IPS-15b (cell line): ENCODE data around the gene ELMO1.

Experiments used
- H3K27me3 ChIP-seq: one replicate; pipeline ENCODE4 v1.6.1; 2013; ENCODE audit warnings: low read length; ENCODE audit not compliant: control insufficient read depth, insufficient read depth
- H3K36me3 ChIP-seq: one replicate; pipeline ENCODE4 v1.6.1; 2013; ENCODE audit warnings: low read length; ENCODE audit not compliant: control insufficient read depth, insufficient read depth
- H3K4me1 ChIP-seq: one replicate; pipeline ENCODE4 v1.6.1; 2013; ENCODE audit warnings: mild to moderate bottlenecking, low read length; ENCODE audit not compliant: control insufficient read depth, insufficient read depth
- H3K4me3 ChIP-seq: one replicate; pipeline ENCODE4 v1.5.1; 2013; ENCODE audit warnings: low read depth, low read length
- H3K9ac ChIP-seq: one replicate; pipeline ENCODE4 v1.6.1; 2013; ENCODE audit warnings: low read depth, mild to moderate bottlenecking, low read length
- H3K9me3 ChIP-seq: one replicate; pipeline ENCODE4 v1.6.1; 2013; ENCODE audit warnings: mild to moderate bottlenecking, low read length; ENCODE audit not compliant: control insufficient read depth, insufficient read depth

Gene ELMO1

DNA sequence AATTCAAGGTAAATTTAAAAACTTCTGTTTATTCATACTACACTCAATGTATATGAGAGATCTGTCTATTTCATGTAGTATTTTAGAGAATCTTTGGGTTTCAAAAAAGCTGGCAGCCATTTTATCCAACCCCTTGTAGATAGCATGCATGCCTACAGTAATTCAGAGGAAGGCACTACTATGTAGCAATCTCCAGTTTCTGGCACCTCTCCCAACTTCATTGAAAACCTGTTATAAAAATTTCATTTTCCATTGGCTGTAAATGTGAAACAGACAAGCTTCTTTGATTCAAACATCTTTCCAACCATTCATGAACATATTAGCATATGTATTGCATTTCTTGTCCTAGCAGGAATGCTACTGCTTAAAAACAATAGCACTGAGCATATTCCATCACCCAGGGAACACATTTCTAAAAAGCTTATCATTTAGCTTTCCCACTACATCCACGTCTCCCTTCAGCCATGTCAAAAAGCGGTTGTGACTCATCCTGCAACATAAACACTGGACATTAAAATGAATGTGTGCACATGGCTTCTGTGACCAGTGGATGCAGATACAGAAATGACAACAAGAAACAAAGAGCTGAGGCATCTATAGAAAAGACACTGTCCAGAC lies 393.9 kb downstream of the ELMO1 start:
- Histone ChIP-seq H3K4me1 (peaks cover 4% of the 10 kb centered on the region), H3K36me3 (no peaks in the 10 kb centered on the region), H3K9ac (no peak overlapping the region), H3K4me3 (no peak overlapping the region), H3K9me3 (no peaks in the 10 kb centered on the region), H3K27me3 (no peaks in the 10 kb centered on the region)

DNA sequence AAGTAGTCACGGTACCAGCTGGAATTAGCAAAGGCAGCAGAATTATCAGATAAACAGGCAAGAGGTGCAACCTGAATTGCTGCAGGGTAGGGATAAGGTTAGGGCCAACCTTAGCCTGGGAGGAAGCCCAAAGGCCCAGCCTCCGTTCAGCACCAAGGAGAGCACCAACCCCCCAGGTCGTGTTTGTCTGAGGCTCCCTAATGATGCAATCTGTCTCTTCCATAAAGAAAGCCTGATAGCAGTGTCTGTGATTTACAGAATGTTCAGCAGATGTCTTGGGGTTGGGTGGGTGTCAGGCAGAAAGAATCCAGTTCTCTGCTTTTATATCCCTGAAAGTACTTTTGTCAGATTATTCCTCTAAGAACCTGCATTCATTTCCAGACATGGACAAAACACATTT lies 396.0 kb downstream of the ELMO1 start:
- Histone ChIP-seq H3K27me3 (no peaks in the 10 kb centered on the region), H3K4me1 (peaks cover 4% of the 10 kb centered on the region), H3K36me3 (no peaks in the 10 kb centered on the region), H3K4me3 (no peak overlapping the region), H3K9ac (no peak overlapping the region), H3K9me3 (no peaks in the 10 kb centered on the region)

DNA sequence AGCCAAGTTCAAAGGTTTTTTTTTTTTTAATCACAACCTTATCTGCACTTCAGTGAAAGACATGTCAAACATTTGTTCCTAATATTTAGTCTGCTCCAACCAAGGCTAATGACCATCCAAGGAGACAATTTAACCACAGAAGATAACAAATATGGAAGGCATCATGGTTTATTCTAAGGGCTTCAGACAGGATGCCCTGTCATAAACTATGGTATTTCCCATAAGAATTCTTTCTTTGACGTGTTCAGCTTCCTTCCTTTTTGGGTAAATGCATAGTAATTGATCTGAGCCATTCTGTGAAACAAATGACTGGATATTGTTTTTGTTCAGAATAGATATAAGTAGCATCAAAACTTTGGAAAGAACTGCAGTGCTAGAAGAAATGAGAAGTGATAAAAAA lies 397.9 kb downstream of the ELMO1 start:
- Histone ChIP-seq H3K9me3 (no peaks in the 10 kb centered on the region), H3K9ac (no peak overlapping the region), H3K36me3 (no peaks in the 10 kb centered on the region), H3K4me1 (peaks cover 10% of the 10 kb centered on the region), H3K4me3 (no peak overlapping the region), H3K27me3 (no peaks in the 10 kb centered on the region)

DNA sequence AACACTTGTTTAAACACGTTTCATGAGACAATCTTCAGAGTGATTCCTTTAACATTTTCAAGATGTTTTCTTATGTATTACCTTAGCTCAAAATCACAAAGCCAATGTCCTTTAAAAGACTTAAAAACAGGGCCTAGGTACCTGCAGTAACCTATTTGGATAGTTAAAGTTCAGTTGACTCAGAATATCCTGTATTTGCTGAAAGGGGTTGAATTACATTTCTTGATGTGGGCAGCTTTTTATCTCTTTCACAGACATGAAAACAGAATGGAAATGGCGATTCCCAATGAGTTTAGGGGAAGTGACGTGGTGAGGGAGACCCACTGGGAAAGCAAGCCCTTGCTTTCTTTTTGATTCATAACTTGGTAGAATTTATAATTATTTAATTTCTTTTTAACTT lies 400.0 kb downstream of the ELMO1 start:
- no peaks in the 10 kb centered on the region for H3K9me3 ChIP-seq
- H3K4me1 ChIP-seq = peaks cover 10% of the 10 kb centered on the region
- H3K4me3 ChIP-seq = no peak overlapping the region
- no peaks in the 10 kb centered on the region for H3K36me3 ChIP-seq
- H3K9ac ChIP-seq = no peak overlapping the region
- H3K27me3 ChIP-seq = no peaks in the 10 kb centered on the region

DNA sequence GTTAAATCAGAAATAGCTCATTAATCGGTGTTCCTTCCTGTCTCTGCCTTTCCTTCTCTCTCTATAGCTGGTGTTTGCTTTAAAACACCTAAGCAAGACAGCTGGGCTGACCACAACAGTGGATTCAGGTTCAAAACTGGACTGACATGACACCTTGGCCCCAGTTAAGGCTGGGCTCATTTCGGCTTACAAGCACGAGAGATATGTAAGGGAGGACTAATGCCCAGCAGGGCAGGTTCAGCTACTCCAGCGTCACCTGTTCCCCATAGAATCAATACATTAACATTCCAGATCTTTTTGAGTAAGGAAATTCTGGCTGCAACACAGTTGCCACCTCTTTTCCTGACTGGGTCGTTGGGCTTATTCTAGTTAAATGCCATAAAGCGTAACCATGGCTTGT lies 401.4 kb downstream of the ELMO1 start:
- Histone ChIP-seq H3K9me3 (no peaks in the 10 kb centered on the region), H3K4me1 (peaks cover 6% of the 10 kb centered on the region), H3K9ac (no peak overlapping the region), H3K27me3 (no peaks in the 10 kb centered on the region), H3K4me3 (no peak overlapping the region), H3K36me3 (no peaks in the 10 kb centered on the region)

DNA sequence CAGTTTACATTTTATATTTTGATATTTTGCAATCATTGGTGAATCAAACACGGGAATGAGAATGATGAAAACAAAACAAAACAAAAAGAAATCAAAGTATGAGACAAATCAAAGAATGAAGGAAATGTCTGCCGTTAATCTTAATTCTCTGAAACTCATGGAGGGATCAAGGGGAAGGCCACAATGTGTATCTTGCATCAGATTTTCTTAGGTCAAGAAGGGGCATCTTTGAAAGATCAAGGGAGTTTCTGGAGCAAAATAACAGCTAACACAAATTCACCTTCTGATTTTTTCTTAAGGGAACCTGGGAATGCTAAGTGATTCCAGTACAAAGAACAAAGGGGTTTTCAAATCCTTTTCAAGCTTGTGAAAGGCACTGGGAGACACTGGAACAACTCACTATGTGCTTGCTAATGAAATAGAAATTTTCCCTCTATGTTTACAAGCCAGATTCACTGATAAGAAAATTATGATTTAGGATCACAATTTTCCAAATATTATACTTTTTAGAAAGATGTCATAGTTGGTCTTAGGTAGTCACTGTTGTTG lies 402.1 kb downstream of the ELMO1 start:
- no peaks in the 10 kb centered on the region for H3K36me3 ChIP-seq
- H3K27me3 ChIP-seq = no peaks in the 10 kb centered on the region
- no peak overlapping the region for H3K9ac ChIP-seq
- no peak overlapping the region for H3K4me3 ChIP-seq
- no peaks in the 10 kb centered on the region for H3K9me3 ChIP-seq
- peaks cover 6% of the 10 kb centered on the region for H3K4me1 ChIP-seq

DNA sequence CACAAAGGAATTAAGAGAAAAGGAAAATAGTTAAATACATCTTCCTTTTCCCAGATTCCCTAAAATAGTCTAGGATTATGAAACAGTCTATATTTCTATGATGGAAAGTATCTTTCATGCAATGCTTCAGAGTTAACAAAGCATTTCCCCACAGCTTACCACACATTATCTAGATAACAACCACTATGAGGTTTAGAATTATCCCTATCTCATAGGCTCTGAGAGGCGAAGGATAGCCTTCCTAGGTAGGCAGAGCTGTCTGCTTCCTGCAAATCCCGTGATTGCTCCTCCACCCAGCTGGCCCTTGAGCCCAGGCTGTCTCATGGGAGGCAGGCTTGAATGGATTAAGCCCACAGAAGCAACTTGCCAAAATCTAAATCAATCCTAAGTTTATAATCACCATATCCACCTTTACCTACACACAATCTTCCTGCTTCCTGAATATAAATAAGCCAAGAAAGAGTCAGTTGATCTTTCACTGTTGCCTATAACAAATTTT lies 402.9 kb downstream of the ELMO1 start:
- no peaks in the 10 kb centered on the region for H3K9me3 ChIP-seq
- no peak overlapping the region for H3K4me3 ChIP-seq
- no peak overlapping the region for H3K9ac ChIP-seq
- H3K4me1 ChIP-seq = peaks cover 6% of the 10 kb centered on the region
- no peaks in the 10 kb centered on the region for H3K36me3 ChIP-seq
- H3K27me3 ChIP-seq = no peaks in the 10 kb centered on the region

DNA sequence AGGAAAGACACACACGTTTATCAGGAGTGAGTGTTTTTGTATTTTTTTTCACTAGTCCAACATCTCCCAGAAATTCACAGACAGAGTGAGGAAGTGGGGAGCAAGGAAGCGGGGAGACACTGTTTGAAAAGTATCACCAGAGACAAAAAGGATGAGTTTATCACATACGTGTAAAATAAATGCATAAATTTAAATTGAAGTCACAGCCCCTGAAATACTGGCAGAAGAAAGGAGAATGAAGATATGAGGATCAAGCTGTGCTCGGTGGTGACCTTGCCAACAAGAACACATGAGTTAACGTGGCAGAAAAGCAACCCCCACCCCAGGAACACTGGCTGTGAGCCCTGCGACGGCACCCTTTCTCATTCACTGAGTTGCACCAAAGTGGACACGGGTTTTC lies 407.2 kb downstream of the ELMO1 start:
- H3K36me3 ChIP-seq = no peaks in the 10 kb centered on the region
- H3K4me1 ChIP-seq = peaks cover under 1% of the 10 kb centered on the region
- H3K9me3 ChIP-seq = no peaks in the 10 kb centered on the region
- no peak overlapping the region for H3K9ac ChIP-seq
- no peaks in the 10 kb centered on the region for H3K27me3 ChIP-seq
- no peak overlapping the region for H3K4me3 ChIP-seq

DNA sequence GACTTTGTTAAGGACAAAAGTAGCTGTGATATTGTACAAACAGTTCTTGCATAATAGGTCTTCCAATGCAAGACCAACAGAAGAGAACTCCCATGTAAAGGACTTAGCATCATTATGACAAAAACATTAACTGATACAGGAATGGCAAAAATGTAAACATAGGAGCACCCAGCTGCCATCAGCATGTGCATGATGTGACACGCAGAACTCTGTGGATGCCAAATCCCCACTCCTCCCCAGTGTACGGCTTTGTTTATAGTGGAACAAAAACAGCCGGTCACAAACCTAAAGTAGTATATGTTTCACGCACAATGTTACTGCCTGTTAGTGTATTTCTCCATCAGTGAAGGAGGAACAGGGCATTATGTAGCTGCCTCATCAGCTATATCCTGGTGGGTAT lies 408.3 kb downstream of the ELMO1 start:
- Histone ChIP-seq H3K36me3 (no peaks in the 10 kb centered on the region), H3K4me3 (no peak overlapping the region), H3K9ac (no peak overlapping the region), H3K9me3 (no peaks in the 10 kb centered on the region), H3K4me1 (no peaks in the 10 kb centered on the region), H3K27me3 (no peaks in the 10 kb centered on the region)

DNA sequence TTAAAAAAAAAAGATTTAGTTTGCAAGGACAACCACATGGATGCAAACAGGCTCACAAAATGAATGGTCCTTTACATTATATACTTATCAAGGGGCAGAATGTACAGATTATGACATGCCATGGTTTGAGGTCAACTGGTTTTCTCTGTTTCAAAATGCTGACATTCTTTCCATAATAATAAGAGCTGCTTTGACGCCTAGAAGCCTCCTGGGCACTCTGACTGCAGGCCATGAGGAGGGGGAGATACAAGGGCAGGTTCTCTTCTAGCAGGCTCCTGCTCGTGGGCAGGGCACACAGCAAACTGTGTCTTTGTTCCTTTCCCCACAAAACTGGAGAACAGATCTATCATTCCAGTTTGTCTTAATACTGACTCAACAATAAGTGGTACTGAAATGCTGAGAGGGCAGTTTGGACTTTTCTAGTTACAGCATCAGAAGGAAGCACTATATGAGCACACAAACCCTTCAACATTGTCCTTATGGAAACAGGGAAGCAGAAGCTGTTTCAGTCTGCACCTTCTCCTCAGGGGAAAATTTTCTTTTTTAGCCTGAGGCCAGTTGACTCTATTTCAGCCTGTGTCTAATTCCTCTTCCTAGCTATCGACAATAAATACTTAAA lies 409.4 kb downstream of the ELMO1 start:
- Histone ChIP-seq H3K9me3 (no peaks in the 10 kb centered on the region), H3K9ac (no peak overlapping the region), H3K27me3 (no peaks in the 10 kb centered on the region), H3K4me3 (no peak overlapping the region), H3K4me1 (no peaks in the 10 kb centered on the region), H3K36me3 (no peaks in the 10 kb centered on the region)

DNA sequence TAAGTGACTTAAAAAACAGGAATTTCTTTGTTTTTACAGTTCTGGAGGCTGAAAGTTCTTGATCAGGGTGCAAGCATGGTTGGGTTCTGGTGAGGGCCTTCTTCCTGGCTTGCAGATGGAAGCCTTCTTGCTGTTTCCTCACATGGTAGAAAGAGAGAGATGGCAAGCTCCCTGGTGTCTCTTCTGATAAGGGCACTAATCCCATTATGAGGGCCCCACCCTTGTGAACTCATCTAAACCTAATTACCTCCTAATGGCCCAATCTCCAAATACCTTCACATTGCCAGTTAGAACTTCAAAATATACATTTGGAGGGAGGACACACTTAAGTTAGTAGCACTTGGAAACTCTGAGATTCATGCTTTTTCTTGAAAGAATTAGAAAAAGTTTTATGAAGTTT lies 410.0 kb downstream of the ELMO1 start:
- no peak overlapping the region for H3K4me3 ChIP-seq
- no peaks in the 10 kb centered on the region for H3K27me3 ChIP-seq
- H3K4me1 ChIP-seq = no peaks in the 10 kb centered on the region
- H3K9me3 ChIP-seq = no peaks in the 10 kb centered on the region
- no peak overlapping the region for H3K9ac ChIP-seq
- H3K36me3 ChIP-seq = no peaks in the 10 kb centered on the region

DNA sequence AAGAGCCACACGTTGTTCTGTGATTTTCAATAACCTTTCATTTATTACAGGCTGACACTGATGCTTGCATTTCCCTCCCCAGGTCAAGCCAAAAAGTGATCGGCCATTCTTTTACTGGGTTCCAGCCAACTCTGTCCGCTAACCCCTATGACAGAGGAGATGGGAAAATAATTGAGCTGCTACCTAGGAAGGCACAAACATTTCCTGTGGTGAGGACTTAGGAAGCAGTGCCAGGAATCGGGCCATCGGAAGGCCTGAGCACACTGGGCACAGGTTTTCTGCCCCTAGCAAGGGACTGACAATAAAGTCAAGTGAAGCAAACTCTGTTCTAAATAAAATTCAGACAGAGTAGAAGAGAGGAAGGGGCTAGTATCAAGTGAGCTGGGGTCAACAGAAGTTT lies 411.4 kb downstream of the ELMO1 start:
- H3K36me3 ChIP-seq = no peaks in the 10 kb centered on the region

More for the DNA sequence above, 411.4 kb downstream of the ELMO1 start:
- Histone ChIP-seq H3K27me3 (no peaks in the 10 kb centered on the region), H3K9ac (no peak overlapping the region), H3K4me1 (peaks cover 3% of the 10 kb centered on the region), H3K9me3 (no peaks in the 10 kb centered on the region), H3K4me3 (no peak overlapping the region)
